Heart right ventricle (tissue), 16 donors: ENCODE measurements around the gene ACYP2. TPM values are rescaled to one million over a fixed set of nuclear protein-coding genes. Genes with fewer than 3 reads are reported as not detected.
A peak's percentile ranks its signal among the peaks of the same experiment; 100 is the strongest.

Experiments
- ATAC-seq, 8 donors: fragments of 200-7000 bp; cut with Tn5 transposase; one replicate each; pipeline ENCODE4 v1.9.1; 2020; ENCODE audit warnings: mild to moderate bottlenecking in 8 of 8, moderate library complexity in 8 of 8, moderate number of reproducible peaks in 1 of 8
- DNase-seq, 2 donors: peaks; one replicate each; pipeline ENCODE4 v3.0.0-alpha.2; 2020
- H3K27ac ChIP-seq, 10 donors: fragments of 200-600 bp; sonication (generic) in 2 of 10; one replicate each; pipeline versions ENCODE4 v1.5.0 to v1.8.0; 2020 to 2022; ENCODE audit warnings: mild to moderate bottlenecking in 3 of 10
- H3K27me3 ChIP-seq, 7 donors: fragments of 200-600 bp; one replicate each; pipeline ENCODE4 v1.8.0; 2021 to 2022; ENCODE audit warnings: mild to moderate bottlenecking in 2 of 7
- H3K36me3 ChIP-seq, 9 donors: fragments of 200-600 bp; sonication (generic) in 1 of 9; one replicate each; pipeline versions ENCODE4 v1.5.0 to v1.8.0; 2020 to 2022; ENCODE audit warnings: mild to moderate bottlenecking in 2 of 9
- H3K4me1 ChIP-seq, 9 donors: fragments of 200-600 bp; sonication (generic) in 1 of 9; one replicate each; pipeline versions ENCODE4 v1.5.0 to v1.8.0; 2020 to 2022; ENCODE audit warnings: mild to moderate bottlenecking in 4 of 9
- H3K4me3 ChIP-seq, 10 donors: fragments of 200-600 bp; sonication (generic) in 2 of 10; one replicate each; pipeline versions ENCODE4 v1.5.0 to v1.8.0; 2020 to 2022; ENCODE audit warnings: mild to moderate bottlenecking in 7 of 10, moderate library complexity in 2 of 10
- H3K9me3 ChIP-seq, 11 donors: fragments of 200-600 bp in 10 of 11; sonication (generic) in 2 of 11; one replicate each; pipeline versions ENCODE4 v1.5.0 to v1.8.0; 2013 to 2022; ENCODE audit warnings: mild to moderate bottlenecking in 2 of 11, control low read depth in 1 of 11, moderate library complexity in 1 of 11
- WGBS, 2 donors: extraction: QIAGEN DNeasy Blood & Tissue Kit; methylation state at CpG; one replicate each; pipeline ENCODE4 v1.1.7; 2013; ENCODE audit warnings: inconsistent platforms in 1 of 2; 5-methylcytosine and 5-hydroxymethylcytosine counted together
- intact Hi-C, 10 donors: fragments of 100-400 bp; cut with DNase I; formaldehyde crosslinking; loops; one replicate each; pipeline versions ENCODE4 v1.11.1 to v1.14.2; 2022
- polyA plus RNA-seq, 2 donors: library from polyadenylated mRNA; stranded (reverse); fragments of 200-250 nt; gene quantifications; one replicate each; pipeline ENCODE4 v1.2.3, GENCODE V29; 2013
- total RNA-seq, 10 donors: library from RNA; stranded (reverse); fragmentation: NEBNext Ultra II Directional in 3 of 10; extraction: Animal tissue kit (Norgen Biotek cat#: 25700) in 3 of 10; gene quantifications; one replicate each; pipeline versions ENCODE4 v1.2.1 to v1.2.4, GENCODE V29; 2021 to 2023
- TF ChIP-seq, protein P1 (sequence below), 9 donors: fragments of 200-600 bp; sonication (generic) in 2 of 9; IDR thresholded peaks; one replicate each; pipeline versions ENCODE4 v1.5.0 to v1.8.0; 2021 to 2022; ENCODE audit warnings: antibody characterized with exemption in 9 of 9, mild to moderate bottlenecking in 5 of 9, moderate library complexity in 1 of 9
- donor health status: Arrhythmogenic right ventricular cardiomyopathy.
- donor health status: ischemic (EF 13 %, LVEDD 7.1; RV severe dilation, severe dysfunction).
- donor health status: healthy with polysubstance abuse.
- donor health status: DM: no; HTN: yes; CAD: no.
- donor health status: DM: no; HTN: no; CAD: no.
- donor health status: ischemic (EF 25% LVEDD 6.9; RV normal size, moderate dysfunction).
- donor health status: ischemic (EF 25% LVEDD 5.7; RV mildly dilated, moderate dysfunction).
- donor health status: healthy.
- donor health status: DM: yes; HTN: yes; CAD: no.
- donor health status: Ischemic cardiomyopathy.
- donor health status: ischemic (EF 35%, LVEDD 5.7; RV mildly dilated, moderate dysfunction).
- donor health status: nonischemic (EF 11% LVEDD 7.7; RV severe dilation, severe dysfunction).
- donor health status: DM: yes; HTN: yes; CAD: no.
- donor health status: PGD.
- donor health status: ischemic (EF 29% LVEDD 5.4; RV normal size, mild dysfunction).
- donor health status: nonischemic (EF 23%, LVEDD 6.1; RV moderate dilation, normal function).

The ACYP2 gene
- total and polyA plus RNA-seq, 12 donors: 45.7 to 87.1 (median 74.3) TPM

GRCh38 chr2:54227798-54228197, 112.4 kb downstream of the ACYP2 start:
- H3K27me3 ChIP-seq: no peaks in the 10 kb centered on the region
- H3K9me3 ChIP-seq: no peaks in the 10 kb centered on the region
- H3K4me3 ChIP-seq: no peak overlapping the region
- H3K36me3 ChIP-seq: no peaks in the 10 kb centered on the region
- peaks cover 0 to 44% (median 24%) of the 10 kb centered on the region in 9 donors for H3K4me1 ChIP-seq
- intact Hi-C loops: no loop called here
- no peak overlapping the region for H3K27ac ChIP-seq
- ATAC-seq (no peak), DNase-seq (no peak)
- TF ChIP-seq, protein P1, sequence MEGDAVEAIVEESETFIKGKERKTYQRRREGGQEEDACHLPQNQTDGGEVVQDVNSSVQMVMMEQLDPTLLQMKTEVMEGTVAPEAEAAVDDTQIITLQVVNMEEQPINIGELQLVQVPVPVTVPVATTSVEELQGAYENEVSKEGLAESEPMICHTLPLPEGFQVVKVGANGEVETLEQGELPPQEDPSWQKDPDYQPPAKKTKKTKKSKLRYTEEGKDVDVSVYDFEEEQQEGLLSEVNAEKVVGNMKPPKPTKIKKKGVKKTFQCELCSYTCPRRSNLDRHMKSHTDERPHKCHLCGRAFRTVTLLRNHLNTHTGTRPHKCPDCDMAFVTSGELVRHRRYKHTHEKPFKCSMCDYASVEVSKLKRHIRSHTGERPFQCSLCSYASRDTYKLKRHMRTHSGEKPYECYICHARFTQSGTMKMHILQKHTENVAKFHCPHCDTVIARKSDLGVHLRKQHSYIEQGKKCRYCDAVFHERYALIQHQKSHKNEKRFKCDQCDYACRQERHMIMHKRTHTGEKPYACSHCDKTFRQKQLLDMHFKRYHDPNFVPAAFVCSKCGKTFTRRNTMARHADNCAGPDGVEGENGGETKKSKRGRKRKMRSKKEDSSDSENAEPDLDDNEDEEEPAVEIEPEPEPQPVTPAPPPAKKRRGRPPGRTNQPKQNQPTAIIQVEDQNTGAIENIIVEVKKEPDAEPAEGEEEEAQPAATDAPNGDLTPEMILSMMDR (IDR thresholded peaks at IDR 0.05): no peak

GRCh38 chr2:54228945-54229344, 113.5 kb downstream of the ACYP2 start:
- 83 to 84% methylated on average over 2 of the region's 2 CpGs for WGBS, 2 donors
- Histone ChIP-seq H3K36me3 (no peaks in the 10 kb centered on the region), H3K4me1 (peaks cover 0 to 44% (median 24%) of the 10 kb centered on the region in 9 donors), H3K27me3 (no peaks in the 10 kb centered on the region), H3K27ac (peak overlapping the region in 2 of 10 donors; percentile 13 to 33), H3K4me3 (no peak overlapping the region), H3K9me3 (peaks cover 0 to 5% (median 0%) of the 10 kb centered on the region in 11 donors)
- DNase-seq (no peak), ATAC-seq (peak in 4 of 8 donors; percentile 10 to 31 (median 18))
- TF ChIP-seq, protein P1 (IDR thresholded peaks at IDR 0.05): no peak
- intact Hi-C loops: no loop called here

- Histone ChIP-seq H3K9me3 (peaks cover 0 to 17% (median 0%) of the 10 kb centered on the region in 11 donors), H3K4me1 (peaks cover 0 to 9% (median 3%) of the 10 kb centered on the region in 9 donors), H3K4me3 (no peak overlapping the region), H3K36me3 (no peaks in the 10 kb centered on the region), H3K27ac (no peak overlapping the region), H3K27me3 (no peaks in the 10 kb centered on the region)
- intact Hi-C loops: no loop called here
- no peak for DNase-seq
- no peak for ATAC-seq
- 66 to 79% methylated on average over 4 of the region's 4 CpGs for WGBS, 2 donors
- TF ChIP-seq, protein P1 (IDR thresholded peaks at IDR 0.05): no peak
These were observed 118.6 kb downstream of the ACYP2 start for GRCh38 chr2:54233832-54234649.

DNA sequence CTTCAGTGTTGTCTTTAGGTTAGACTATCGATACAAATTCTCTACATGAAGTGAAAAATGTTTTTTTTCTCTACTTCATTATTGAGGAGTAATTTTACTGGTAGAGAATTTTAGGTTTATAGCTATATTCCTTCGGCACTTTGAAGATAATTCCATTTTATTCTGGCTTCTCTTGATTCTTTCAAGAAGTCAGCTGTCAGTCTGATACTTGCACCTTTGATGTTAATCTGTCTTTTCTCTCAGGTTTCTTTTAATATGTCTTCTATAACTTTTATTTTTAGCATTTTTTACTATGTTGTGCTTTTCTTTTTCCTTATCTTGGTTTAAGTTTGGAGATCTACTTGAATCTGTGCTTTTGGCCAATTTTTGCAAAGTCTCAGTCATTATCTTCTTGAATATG, 122.0 kb downstream of the ACYP2 start:
- no peak overlapping the region for H3K4me3 ChIP-seq
- 94 to 98% methylated on average over 2 of the region's 2 CpGs for WGBS, 2 donors
- H3K9me3 ChIP-seq: peaks cover 0 to 17% (median 0%) of the 10 kb centered on the region in 11 donors
- TF ChIP-seq, protein P1 (IDR thresholded peaks at IDR 0.05): no peak
- no peak for DNase-seq
- no peak overlapping the region for H3K27ac ChIP-seq
- H3K4me1 ChIP-seq: peaks cover 0 to 30% (median 14%) of the 10 kb centered on the region in 9 donors
- no peaks in the 10 kb centered on the region for H3K27me3 ChIP-seq
- intact Hi-C loops: loop anchor here in 1 of 10 donors (2.0 kb wide), 1 partner anchor 23 kb away; no protein-coding TSS in a partner anchor
- H3K36me3 ChIP-seq: no peaks in the 10 kb centered on the region
- ATAC-seq: no peak
